DMS79 treated with DMSO at 0.1 percent for 48 hours (cell line): ENCODE measurements around the gene MAD1L1.
"Not testable (repeated sequence)": the region's sequence is repeated elsewhere in the genome, so short reads cannot be mapped to it uniquely, and the experiment has no call there.

Experiments used
- DNase-seq: peaks from one replicate; lab custom pipeline; 2025; lab: John Stamatoyannopoulos, UW

MAD1L1 gene

DNA sequence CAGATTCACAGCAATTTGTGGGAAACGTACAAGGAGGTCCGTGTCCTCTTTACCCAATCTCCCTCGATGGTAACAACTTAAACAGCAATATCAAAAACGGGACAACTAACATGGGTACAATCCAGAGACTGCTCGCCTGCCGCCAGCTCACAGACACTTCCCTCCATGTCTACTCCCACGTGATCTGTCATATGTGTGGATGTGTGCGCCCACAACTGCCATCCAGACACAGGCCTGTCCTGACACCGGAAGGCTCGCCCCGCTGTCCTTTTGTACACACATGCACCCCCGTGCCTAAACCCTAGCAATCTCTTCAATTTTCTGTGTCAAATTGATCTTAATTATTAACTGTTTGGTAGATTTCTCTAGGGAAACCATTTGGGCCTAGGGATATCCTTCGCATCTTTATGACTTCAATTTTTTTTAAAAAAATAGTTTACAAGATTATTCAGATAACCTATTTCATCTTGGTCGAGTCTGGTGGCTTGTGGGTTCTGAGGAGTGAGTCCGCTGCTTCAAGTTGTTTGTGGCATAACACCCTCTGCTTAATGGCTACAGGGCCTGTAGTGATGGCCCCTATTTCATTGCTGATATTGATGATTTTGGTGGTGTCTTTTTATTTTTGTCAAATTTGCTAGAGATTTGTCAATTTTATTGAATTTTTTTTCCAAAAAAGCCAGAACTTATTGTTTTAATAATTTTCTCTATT is 260.6 kb downstream of the MAD1L1 start:
- DNase-seq = no peak

DNA sequence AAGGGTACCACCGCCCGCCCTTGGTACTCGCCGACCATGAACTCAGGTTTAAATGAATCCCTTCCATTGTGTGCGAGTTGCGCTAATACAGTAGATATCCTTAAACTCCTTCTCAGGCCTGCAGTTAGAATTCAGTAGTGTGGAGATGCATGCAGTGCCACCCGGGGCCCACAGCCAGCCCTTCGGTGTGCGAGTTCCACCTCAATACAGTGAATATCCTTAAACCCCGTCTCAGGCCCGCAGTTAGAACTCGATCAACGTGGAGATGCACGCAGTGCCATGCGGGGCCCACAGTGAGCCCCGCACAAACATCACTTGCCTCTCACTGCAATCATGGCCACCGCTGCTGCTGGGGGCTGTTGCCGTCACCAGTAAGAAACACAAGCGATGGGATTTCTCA is 261.9 kb downstream of the MAD1L1 start:
- DNase-seq = no peak

DNA sequence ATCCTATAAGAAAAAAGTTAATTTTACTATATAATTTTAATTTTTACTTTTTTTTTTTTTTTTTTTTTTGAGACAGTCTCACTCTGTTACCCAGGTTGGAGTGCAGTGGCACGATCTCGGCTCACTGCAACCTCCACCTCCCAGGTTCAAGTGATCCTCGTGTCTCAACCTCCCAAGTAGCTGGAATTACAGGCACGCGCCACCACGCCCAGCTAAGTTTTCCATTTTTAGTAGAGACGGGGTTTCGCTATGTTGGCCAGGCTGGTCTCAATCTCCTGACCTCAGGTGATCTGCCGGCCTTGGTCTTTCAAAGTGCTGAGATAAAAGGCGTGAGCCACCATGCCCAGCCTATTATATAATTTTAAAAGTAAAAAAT is 262.5 kb downstream of the MAD1L1 start:
- not testable (repeated sequence) for DNase-seq

DNA sequence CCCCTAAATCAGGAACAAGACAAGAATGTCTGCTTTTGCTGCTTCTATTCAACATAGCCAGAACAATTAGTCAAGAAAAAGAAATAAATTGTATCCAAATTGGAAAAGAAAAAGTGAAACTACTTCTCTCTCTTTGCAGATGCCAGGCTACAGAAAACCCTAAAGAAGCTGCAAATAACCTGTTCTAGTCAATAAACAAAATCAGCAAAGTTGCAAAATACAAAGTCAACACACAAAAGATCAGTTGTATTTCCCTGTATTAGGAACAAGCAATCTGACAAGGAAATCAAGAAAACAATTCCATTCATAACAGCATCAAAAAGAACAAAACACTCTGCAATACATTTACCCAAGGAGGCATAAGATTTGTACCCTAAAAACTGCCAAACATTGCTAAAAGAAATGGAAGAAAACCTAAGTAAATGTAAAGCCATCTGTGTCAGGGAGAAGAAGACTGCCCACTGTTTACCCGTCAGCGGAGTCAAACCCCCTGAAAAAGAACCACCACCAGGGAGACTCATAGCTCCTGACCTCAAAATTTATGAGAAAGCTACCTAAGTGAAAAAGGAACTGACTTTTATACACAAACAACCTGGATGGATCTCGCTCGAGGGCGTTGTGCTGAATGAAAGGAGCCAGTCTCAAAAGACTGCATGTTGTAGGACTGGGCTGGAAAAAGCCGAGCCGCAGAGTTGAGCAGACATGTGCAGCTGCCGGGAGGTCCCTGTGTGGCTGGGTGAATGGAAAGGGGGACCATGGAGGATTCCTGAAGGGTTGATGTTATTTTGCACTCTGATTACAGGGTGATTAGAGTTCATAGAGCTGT is 263.1 kb downstream of the MAD1L1 start:
- no peak for DNase-seq

DNA sequence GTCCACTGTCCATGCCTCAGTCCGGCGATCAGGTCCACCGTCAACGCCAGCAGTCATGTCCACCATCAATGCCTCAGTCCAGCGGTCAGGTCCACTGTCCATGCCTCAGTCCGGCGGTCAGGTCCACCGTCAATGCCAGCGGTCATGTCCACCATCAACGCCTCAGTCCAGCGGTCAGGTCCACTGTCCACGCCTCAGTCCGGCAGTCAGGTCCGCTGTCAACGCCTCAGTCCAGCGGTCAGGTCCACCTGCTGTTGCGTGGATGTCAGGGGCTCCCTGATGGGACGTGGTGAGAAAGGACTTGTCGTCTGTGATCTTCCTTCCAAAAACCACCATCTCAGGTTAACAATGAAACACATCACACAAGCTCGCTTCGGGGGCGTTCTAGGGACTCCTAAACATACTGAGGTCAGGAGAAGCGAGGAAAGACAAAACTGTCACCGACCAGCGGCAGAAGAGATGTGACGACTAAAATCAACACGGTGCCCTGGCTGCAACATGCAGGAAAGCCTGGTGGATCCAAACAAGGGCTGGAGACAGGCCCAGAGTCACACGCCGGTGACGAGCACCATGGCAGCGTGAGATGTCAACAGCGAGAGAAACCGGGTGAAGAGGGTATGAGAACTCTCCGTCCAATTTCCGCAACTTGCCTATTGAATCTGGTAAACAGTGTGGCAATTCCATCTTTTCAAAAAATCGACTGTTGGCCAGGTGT is 264.2 kb downstream of the MAD1L1 start:
- no peak for DNase-seq

DNA sequence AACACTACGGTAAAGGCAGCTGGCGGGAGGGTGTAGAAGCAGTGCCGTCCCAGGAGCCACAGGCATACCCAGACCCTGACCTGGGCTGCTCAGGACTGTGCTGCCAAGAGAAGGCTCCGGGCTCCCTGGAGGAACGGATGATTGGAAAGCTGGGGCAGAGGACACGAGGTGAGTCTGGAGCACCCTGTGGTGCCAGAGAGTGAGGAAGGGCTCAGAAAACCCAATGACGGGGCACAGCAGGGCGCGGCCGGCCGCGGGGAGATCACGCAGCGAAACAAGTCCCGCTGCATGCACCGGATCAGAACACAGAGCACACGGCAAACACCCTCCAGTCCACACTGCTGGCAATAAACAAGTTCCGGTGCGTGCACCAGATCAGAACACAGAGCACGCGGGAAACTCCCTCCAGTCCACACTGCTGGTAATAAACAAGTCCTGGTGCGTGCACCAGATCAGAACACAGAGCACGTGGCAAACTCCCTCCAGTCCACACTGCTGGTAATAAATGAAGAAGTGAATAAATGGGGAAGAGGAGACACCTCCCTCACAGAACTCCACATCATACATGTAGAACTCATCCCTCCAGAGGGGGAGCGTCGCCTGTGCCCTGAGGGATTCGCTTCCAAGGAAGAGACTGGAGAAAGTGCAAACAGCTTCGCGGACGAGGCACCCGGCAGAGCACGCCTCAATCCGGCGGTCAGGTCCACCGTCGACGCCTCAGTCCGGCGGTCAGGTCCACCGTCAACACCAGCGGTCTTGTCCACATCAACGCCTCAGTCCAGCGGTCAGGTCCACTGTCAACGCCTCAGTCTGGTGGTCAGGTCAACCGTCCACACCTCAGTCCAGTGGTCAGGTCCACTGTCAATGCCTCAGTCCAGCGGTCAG is 265.0 kb downstream of the MAD1L1 start:
- DNase-seq = no peak

DNA sequence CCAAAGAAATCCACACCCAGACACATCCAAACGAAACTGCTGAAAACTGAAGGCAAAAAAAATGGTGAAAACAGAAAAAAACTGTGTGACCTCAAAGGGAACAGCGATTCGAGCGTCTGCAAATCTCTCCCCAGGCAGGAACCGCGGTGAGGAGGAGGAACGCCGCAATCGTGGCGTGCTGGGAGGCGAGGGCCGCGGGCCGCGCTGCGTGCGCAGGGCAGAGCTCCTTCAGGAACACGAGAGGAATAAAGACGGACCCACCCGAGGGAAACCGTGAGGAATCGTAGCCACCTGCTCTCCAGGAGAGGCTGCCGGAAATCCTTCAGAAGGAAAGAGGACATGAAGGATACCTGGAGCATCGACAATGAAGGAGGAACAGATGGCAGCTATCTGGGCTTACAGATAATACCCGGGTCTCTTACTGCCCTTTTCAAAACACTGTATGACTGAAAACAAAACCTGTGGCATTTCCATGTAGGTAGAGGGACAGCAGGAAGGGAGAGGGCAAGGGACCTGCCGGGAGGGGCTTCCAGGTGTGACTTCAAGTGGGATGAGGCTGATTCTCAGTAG is 266.0 kb downstream of the MAD1L1 start:
- peak; percentile 64 for DNase-seq

DNA sequence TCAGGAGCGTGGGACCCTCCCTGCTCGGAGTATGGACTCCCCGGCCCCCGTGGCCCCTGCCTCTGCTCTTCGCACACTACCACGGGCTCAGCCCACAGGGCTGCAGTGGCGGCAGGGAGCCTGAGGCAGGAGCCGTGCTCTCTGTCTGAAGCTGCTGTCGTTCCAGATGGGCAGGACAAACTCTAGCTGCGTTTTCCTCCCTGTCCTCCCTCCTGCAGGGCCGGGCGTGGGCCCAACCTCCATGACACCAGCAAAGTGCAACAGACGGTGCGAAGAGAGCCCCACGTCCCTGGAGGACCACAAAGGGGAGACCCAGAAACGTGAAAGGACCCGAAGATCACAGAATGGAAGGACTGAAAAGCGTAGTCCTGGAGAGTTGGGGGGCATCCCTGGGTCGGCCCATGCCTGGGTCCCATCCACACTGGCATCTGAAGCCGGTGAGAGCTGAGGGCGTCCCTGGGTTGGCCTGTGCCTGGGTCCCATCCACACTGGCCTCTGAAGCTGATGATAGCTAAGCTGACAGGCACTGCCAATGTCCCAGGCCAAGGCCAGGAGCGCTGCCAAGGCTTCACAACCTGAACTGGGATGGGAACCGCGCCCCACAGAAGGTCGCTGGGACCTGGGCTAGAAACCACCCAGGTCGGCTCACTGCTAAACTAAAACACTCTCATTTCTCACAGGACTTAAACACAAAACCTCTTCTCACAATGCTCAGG is 267.0 kb downstream of the MAD1L1 start:
- DNase-seq = no peak

DNA sequence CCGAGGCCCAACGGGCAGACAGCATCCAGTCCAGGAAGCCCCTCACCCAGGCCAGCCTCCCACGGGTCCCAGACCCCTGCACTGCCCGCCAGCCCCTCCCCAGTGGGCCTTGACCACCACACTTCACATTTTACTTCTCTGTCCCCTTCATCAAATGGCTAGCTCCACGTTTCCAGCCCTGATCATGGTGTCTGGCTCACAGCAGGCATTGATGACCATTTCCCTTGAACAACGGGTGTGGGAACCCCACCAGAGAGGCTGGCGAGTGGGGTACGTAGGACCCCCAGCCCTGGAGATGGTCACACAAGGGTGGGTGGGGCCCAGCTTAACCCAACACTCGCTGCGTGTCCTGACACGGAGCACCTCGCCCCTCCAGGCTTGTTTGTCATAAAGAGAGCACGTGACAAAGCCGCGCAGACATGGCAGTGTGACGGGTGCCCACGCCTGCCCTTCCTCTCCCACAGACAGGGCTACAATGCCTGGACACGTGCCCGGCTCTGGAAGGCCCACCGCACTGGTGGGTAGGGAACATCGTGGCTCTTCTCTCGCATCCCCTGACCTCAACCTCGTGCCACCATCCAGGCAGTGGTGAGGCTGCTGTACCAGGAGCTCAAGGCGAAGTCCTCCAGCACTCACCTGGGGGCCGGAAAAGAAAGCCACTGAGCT is 267.7 kb downstream of the MAD1L1 start:
- DNase-seq = no peak

DNA sequence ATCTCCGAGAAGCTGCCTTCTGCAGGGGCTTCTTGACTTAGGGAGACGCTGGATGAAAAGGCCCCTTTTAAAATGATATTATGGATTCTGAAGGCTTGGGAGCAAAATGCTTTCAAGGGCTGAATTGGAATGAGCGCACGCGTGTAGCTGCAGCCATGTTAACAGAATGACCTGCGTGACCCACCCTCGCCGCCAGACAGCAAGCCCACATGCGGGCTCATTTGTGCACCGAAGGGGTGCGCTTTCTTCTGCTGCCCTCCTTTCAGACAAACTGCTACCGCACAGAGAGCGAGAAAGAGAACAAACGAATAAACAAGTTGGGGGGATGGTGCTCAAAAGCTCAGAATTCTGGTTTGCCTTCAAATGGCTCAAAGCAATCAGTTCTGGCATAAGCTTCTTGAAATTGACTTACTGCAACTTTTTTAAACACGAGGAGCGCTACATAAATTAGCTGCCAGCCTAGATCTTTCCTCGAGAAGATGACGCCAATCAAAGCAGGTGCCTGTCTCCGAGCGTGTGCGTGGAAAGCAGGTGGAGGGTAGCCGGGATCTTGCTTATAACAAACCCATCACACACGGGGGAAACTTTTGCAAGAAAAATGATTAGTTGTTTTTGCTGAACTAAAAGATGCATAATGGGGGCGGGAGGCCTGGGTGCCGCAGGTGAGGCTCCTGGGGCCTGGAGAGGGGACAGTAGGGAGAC is 268.4 kb downstream of the MAD1L1 start:
- DNase-seq = no peak

DNA sequence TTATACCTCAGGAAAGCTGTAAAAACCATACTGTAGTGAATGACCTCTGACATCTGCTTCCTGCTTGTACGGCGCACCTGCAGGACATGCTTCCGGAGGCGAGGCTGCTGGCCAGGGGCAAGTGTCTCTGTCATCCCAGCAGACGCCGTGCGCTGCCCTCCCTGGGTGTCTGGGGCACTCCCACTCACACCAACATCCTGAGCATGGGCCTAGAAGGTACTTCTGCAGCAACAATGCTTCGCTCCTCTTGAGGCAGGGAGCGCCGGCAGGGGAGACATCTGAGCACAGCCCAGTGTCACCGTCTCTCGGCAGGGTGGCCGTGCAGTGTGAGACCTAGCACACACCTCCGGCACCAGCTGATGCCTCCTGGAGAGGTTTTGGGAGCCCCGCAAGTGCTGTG is 269.2 kb downstream of the MAD1L1 start:
- DNase-seq = no peak

DNA sequence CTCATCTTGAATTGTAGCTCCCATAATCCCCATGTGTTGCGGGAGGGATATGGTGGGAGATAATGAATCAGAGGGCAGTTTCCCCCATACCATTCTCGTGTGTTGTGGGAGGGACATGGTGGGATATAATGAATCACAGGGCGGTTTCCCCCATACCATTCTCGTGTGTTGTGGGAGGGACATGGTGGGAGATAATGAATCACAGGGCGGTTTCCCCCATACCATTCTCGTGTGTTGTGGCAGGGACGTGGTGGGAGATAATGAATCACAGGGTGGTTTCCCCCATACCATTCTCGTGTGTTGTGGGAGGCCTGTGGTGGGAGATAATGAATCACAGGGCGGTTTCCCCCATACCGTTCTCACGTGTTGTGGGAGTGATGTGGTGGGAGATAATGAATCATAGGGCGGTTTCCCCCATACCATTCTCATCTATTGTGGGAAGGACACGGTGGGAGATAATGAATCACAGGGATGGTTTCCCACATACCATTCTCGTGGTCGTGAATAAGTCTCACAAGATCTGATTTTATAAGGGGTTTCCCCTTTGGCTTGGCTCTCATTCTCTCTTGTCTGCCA is 271.0 kb downstream of the MAD1L1 start:
- DNase-seq = no peak

DNA sequence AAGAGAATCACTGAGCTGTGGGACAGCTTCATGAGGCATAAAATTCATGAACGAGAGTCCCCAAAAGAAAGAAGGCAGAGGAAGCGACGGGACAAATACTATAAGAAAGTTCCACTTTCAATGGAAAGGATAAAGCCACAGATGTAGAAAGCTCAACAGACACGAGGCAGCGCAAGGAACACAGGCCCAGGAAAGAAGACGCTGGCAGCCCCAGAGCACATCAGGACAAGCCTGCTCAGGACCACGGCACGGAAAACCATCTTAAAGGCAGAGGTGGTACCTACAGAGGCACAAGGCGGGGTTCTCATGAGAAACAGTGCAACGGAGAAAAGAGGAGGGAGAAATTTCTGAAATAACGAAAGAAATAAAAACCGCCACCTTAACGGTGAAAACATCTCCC is 273.4 kb downstream of the MAD1L1 start:
- DNase-seq = no peak

DNA sequence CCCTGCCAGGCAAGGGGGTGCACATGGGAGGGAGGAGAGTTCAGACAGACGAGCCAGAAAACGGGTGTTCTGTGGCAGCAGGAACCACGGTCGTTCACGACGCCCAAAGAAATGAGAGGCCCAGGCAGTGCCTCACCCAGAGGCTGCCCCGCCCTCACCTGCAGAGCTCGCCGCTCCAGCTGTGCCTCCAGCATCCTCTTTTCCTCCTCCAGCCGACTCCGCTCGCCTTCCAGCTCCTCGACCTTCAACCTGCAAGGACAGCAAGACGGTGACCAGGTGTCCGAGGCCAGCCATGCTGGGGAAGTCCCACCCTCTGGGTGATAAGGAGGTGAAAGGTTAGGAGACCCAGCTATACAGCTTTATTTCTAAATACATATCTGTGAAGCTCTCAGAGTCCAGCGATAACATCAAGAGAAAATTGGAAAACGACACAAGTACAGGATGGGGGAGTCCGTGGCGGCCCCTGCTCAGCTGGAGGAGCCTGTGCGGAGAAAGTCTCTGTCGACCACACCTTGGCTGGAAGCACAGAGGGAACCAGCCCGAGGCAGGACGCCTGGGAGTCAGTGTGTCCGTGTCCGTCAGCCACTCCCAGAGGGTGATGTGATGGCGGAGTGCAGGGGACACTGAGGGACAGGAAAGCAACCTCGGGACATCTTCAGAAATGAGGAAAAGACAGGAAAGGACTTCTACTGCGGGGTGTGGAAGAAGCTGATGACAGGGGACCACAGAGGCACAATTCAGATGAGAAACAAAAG is 275.1 kb downstream of the MAD1L1 start:
- no peak for DNase-seq

DNA sequence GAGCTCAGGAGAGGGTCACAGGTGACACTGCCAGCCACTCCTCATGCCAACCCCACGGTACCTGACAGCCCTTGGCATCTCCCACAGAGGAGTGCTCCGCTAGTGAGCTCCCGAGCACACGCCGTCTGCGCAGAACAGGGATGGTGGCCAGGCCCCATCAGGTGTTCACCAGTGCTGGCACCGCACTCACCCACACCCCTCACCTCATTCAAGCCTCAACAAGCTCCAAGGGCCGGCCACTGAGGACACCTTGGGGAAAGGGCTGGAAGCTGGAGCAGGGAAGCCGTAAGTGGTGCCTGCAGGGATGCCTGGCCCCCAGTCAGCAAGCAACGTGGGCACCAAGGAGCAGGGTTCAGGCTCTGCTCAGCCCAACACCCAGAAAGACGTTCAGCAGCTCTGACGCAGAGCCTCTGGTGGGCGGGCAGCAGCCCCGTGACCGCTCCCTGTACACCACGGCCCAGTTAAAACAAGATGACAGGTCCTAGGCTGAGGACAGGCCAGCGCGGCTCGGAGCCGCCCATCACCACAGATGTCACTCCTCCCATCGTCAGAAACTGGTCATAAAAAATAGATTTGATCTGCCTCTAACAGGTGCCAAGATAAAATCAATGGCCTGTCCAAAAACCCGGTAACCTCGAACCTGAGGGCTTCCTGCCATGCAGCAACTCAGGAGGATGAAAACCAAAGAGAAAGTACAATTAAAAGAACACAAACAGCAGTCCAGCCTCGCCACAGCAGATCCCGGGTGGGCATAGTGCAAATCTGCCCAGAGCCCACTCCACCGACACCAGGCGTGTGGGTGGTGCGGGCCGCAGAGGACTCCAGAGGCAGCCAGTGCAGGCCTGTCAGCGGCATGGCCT is 275.9 kb downstream of the MAD1L1 start:
- no peak for DNase-seq

DNA sequence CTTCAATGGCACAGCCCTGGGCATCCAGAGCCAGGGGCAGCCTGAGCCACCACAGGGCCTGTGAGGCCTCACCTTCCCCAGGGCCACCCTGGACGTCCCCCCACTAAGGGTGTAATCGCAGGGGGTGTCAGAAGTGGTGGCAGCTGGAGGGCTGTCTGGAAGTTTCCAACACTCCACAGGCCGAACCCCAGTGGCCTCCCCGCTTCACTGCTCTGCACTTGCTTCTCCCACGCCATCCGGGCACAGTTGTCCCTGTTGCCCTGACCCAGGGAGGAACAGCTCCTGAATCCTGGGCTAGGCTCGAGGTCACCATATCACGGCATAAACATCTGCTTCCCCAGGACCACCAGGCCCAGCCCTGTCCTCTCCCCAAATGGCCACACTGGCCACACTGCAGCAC is 276.6 kb downstream of the MAD1L1 start:
- no peak for DNase-seq

DNA sequence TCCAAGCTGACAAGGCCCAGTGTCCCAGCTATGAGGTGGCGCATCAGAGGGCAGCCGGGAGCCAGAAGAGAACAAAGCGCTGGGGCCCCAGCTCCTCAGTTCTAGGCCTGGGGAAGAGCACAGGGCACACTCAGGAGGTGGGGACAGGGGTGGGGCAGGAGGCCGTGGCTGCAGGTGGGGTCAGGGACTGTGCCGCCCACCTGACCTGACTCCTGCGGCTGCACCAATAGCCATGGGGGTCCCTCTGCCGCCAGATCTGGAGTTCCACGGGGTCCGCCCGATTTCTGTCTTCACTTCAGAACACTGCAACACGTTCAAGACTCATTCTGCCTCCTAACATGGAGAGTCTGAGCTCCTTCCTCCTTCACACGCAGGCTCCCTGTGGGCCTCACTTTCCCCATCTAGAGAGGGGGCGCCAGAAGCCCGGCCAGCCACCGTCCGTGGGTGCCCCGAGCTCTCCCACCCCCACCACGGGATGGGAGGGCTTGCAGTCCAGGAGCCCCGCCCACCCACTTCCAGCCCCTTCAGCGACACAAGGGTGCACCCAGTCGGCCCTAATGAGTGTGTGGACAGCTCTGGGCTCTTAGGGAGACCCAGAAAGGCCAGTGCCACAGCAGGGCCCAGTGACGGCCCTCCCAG is 278.3 kb downstream of the MAD1L1 start:
- no peak for DNase-seq
